Upper lobe of left lung (tissue), 4 donors: ENCODE measurements around the gene PPBP.

ENCODE experiments used
- CTCF ChIP-seq, 6 experiments: fragments of 450-650 bp in 4 of 6; fragments of 200-600 bp in 2 of 6; sonication (generic) in 2 of 6; IDR thresholded peaks; one replicate each; pipeline ENCODE4 v1.5.1; 2016 to 2019; ENCODE audit warnings: antibody characterized with exemption in 6 of 6
- EP300 ChIP-seq, 4 donors: sonication (generic); formaldehyde crosslinking; IDR thresholded peaks; one replicate each; pipeline ENCODE4 v1.5.1; 2017; ENCODE audit warnings: antibody characterized with exemption in 4 of 4, control low read depth in 2 of 4
- POLR2A ChIP-seq, 4 donors: fragments of 450-650 bp; IDR thresholded peaks; one replicate each; pipeline ENCODE4 v1.5.1; 2016 to 2017; ENCODE audit warnings: antibody characterized with exemption in 4 of 4, mild to moderate bottlenecking in 2 of 4
- POLR2AphosphoS5 ChIP-seq, 2 donors: sonication (generic); formaldehyde crosslinking; IDR thresholded peaks; one replicate each; pipeline ENCODE4 v1.5.1; 2017; ENCODE audit warnings: antibody characterized with exemption in 2 of 2

- peak in 1 of 4 donors; percentile 34 for TF ChIP-seq POLR2A (IDR thresholded peaks at IDR 0.05)
- TF ChIP-seq CTCF (IDR thresholded peaks at IDR 0.05) = no peak
- no peak for TF ChIP-seq POLR2AphosphoS5 (IDR thresholded peaks at IDR 0.05)
- no peak for TF ChIP-seq EP300 (IDR thresholded peaks at IDR 0.05)
Measured at GRCh38 chr4:74018771-74019170, 30.8 kb upstream of the PPBP start.
